Liver (tissue), 2 donors: Measurements from ENCODE around the gene DSC2.
"Not testable (repeated sequence)": the region's sequence is repeated elsewhere in the genome, so short reads cannot be mapped to it uniquely, and the experiment has no call there.

ENCODE experiments used
- YY1 ChIP-seq: IDR thresholded peaks from 2 replicates; pipeline ENCODE4 v1.6.1; 2016; ENCODE audit warnings: antibody characterized with exemption, mild to moderate bottlenecking
- TF ChIP-seq, protein P1 (sequence below): fragments of 150-350 bp; IDR thresholded peaks from 2 replicates; pipeline ENCODE4 v1.5.1; 2017; ENCODE audit warnings: improper control_type of control experiment, low read depth, low read length; ENCODE audit not compliant: missing input control
- TF ChIP-seq, protein P2 (sequence below): IDR thresholded peaks from 2 replicates; pipeline ENCODE4 v1.6.1; 2016; ENCODE audit warnings: antibody characterized with exemption
- donor health status: healthy.

DNA sequence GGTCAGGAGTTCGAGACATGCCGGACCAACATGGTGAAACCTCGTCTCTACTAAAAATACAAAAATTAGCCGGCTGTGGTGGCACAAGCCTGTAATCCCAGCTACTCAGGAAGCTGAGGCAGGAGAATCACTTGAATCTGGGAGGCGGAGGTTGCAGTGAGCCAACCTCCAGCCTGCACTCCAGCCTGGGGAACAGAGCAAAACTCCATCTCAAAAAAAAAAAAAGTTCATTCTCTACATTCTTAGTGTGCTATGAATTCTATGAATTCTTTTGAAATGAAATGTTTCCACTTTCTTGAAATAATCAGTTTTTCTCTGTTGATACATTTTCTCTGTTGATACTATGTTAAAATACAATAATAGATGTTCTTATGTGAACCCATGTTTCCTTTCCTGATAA lies 64.5 kb downstream of the DSC2 start:
- TF ChIP-seq, protein P1, sequence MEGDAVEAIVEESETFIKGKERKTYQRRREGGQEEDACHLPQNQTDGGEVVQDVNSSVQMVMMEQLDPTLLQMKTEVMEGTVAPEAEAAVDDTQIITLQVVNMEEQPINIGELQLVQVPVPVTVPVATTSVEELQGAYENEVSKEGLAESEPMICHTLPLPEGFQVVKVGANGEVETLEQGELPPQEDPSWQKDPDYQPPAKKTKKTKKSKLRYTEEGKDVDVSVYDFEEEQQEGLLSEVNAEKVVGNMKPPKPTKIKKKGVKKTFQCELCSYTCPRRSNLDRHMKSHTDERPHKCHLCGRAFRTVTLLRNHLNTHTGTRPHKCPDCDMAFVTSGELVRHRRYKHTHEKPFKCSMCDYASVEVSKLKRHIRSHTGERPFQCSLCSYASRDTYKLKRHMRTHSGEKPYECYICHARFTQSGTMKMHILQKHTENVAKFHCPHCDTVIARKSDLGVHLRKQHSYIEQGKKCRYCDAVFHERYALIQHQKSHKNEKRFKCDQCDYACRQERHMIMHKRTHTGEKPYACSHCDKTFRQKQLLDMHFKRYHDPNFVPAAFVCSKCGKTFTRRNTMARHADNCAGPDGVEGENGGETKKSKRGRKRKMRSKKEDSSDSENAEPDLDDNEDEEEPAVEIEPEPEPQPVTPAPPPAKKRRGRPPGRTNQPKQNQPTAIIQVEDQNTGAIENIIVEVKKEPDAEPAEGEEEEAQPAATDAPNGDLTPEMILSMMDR: not testable (repeated sequence)
- TF ChIP-seq YY1: not testable (repeated sequence)
- TF ChIP-seq, protein P2, sequence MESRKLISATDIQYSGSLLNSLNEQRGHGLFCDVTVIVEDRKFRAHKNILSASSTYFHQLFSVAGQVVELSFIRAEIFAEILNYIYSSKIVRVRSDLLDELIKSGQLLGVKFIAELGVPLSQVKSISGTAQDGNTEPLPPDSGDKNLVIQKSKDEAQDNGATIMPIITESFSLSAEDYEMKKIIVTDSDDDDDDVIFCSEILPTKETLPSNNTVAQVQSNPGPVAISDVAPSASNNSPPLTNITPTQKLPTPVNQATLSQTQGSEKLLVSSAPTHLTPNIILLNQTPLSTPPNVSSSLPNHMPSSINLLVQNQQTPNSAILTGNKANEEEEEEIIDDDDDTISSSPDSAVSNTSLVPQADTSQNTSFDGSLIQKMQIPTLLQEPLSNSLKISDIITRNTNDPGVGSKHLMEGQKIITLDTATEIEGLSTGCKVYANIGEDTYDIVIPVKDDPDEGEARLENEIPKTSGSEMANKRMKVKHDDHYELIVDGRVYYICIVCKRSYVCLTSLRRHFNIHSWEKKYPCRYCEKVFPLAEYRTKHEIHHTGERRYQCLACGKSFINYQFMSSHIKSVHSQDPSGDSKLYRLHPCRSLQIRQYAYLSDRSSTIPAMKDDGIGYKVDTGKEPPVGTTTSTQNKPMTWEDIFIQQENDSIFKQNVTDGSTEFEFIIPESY: not testable (repeated sequence)
